Myocyte (in vitro differentiated cells): ENCODE measurements around the gene ST8SIA6. TPM values are rescaled to one million over a fixed set of nuclear protein-coding genes. Genes with fewer than 3 reads are reported as not detected.
"Not testable (repeated sequence)": the region's sequence is repeated elsewhere in the genome, so short reads cannot be mapped to it uniquely, and the experiment has no call there.

Experiments used
- DNase-seq: peaks from one replicate; pipeline ENCODE4 v3.0.0-alpha.2; 2012; ENCODE audit warnings: low read depth
- total RNA-seq: library from RNA; depleted of rRNA; stranded (reverse); fragments of >200 nt; gene quantifications from 2 replicates; pipeline ENCODE4 v1.2.3, GENCODE V29; 2014

Gene ST8SIA6
- total RNA-seq, 1 donor from 2014 or later: not detected

DNA sequence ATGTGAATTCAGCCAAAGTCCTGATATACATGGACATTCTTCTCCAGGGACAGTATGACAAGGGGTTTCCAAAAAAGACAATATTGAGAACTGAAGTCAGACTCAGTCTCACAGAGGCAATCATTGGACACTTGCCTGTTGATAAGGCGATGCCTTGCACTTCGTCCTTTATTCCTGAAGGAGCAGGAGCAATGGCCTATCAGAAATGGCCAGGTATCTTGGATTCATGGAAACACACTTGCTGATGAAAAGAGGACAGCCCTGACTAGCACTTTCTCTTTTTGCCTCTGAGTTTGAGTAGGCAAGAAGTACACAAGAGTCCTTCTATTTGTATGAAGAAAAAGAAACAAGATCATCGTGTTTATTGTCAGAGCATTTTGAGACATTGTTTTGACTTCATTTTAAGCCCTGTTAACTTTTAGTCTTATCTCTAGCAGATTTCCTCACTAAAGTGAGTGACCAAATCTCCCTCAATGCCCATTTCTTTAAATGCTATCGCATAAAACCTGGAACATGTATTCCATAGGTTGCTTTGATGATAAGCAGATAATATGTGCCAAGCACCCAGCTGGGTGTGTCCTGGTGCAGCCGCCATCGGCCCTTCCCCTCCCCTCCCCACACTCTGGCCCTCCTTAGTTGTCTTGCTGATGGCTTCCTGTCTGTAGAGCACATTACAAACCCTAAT, 26.6 kb downstream of the ST8SIA6 start:
- no peak for DNase-seq

GRCh38 chr10:17427201-17427600, 27.2 kb downstream of the ST8SIA6 start:
- DNase-seq: no peak

DNA sequence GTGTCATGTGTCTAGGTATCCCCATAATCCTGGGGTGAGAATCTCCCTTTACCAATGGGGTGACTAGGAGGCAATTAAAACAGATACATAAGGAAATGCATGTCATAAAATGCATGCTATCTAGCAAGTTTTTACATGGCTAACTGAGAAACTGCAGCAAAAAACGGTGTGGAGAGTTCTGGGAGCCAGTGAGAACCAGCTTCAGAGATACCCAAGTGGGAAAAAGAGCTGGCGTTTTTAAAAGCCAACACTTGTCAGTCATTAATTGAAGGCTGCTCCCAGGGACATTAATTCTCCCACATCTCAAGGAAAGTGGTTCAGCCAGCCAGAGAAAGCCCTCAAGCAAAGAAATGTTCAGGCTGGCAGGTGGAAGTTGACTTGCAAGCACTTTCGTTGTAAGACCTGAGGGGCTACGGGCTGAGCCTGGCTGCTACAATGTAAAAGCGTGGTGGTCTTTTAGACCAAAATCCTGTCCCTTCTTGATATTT, 28.1 kb downstream of the ST8SIA6 start:
- DNase-seq: no peak

DNA sequence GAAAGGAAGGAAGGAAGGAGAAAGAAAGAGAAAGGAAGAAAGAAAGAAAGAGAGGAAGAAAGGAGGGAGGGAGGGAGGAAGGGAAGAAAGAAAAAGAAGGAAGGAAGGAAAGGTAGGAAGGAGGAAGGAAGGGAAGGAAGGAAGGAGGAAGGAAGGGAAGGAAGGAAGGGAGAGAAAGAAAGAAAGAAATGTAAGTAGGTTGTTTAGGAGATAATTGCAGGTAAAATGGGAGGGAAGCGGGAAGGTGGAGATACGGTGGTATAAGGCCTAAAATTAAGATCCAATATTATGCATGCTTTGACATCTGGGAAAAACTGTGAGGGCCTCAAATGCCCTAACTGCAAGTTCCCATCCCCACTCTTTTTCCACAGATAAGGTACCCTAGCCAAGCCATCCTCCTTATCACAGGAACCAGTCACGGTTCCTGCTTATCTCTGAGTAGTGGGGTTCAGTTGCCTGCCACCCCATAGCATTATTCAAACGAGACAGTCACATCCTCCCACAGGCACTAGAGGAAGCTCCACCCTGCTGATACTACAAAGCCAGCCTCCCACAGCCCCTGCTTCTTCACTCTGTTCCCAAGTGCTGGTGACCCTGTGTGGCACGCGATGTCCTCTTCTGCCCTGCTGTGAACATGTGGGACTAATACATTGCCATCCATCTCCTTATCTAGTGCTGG, 28.7 kb downstream of the ST8SIA6 start:
- no peak for DNase-seq

GRCh38 chr10:17423632-17424186, 30.7 kb downstream of the ST8SIA6 start:
- no peak for DNase-seq

- DNase-seq: no peak
Measured at GRCh38 chr10:17422931-17423330, 31.5 kb downstream of the ST8SIA6 start.

- DNase-seq: no peak
Measured at GRCh38 chr10:17418249-17418648, 36.1 kb downstream of the ST8SIA6 start.

- DNase-seq: no peak
Measured at GRCh38 chr10:17416442-17417211, 37.8 kb downstream of the ST8SIA6 start.

DNA sequence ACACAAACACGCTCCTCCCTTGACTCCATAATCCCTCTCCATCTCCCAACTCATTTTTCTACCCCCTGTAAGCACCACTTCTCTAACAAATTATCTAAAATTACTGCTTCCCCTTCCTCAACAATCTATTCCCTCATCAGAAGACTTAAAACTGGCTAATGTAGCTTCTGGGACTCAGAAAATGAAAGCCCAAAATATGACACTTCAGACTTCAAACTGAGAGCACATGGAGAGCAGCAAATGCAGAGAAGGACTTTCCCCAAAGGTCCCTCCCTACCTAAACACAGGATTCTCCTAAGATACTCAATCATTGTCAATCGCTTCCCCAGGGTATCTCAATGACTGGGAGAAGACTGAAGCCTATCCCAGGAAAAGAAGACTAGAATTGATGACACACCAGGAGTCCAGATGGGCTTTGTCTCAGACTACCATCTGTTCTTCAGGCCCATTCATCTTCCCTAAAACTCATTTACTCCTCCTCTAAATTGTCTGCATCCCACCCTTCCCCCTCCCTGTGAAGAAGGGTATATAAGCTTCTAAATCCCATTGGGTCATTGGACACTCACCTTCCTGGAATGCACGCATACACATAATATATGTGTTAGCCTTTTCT, 39.2 kb downstream of the ST8SIA6 start:
- no peak for DNase-seq

DNA sequence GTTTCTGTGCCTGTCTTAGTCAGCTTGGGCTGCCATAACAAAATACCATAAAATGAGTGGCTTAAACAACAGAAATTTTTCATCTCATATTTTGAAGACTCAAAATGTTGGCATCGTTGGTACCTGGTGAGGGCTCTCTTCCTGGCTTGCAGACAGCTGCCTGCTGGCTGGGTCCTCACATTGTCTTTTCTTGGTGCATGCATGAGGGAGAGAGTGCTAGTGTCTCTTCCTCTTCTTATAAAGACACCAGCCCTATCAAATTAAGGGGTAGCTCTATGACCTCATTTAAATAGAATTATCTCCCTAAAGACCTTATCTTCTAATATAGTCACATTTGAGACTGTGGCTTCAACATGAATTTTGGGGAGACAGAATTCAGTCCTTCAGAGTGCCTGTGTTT, 39.9 kb downstream of the ST8SIA6 start:
- no peak for DNase-seq

GRCh38 chr10:17413876-17414275, 40.5 kb downstream of the ST8SIA6 start:
- DNase-seq: no peak

GRCh38 chr10:17412323-17412722, 42.1 kb downstream of the ST8SIA6 start:
- no peak for DNase-seq

DNA sequence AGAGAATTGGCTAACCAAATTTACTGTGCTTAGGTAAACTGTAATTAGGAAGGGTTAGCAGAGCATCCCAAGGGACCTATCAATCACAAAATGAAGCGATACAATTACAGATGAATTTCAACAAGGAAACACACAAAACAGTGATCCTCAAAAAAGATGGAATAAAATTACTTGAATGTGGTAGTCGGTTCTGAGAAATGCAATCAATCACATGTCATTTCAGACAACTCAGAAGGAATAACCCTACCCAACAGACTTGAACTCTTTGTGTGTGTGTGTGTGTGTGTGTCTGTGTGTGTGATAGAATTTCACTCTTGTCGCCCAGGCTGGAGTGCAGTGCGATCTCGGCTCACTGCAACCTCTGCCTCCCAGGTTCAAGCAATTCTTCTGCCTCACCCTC, 43.5 kb downstream of the ST8SIA6 start:
- no peak for DNase-seq

DNA sequence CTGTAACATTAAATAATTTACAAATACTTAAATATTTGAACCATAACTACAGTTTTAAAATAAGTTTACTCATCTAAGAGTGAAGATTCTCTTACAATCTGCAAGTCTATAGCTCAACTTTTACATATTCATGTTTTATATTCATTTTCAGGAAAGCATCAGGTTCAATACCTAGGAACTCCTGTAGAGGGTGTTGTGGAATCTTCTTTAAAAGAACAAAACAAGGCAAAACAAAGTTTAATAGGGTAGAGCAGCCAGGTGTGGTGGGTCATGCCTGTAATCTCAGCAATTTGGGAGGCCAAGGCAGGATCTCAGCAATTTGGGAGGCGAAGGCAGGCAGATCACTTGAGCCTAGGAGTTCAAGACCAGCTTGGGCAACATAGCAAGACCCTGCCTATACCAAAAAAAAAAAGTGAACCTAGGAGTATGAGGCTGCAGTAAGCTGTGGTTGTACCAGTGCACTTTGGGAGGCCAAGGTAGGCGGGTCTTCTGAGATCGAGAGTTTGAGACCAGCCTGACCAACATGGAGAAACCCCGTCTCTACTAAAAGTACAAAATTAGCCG, 45.1 kb downstream of the ST8SIA6 start:
- DNase-seq: no peak

- DNase-seq: no peak
Measured at GRCh38 chr10:17407047-17407446, 47.3 kb downstream of the ST8SIA6 start.

- no peak for DNase-seq
Measured at GRCh38 chr10:17406036-17406834, 48.2 kb downstream of the ST8SIA6 start.

DNA sequence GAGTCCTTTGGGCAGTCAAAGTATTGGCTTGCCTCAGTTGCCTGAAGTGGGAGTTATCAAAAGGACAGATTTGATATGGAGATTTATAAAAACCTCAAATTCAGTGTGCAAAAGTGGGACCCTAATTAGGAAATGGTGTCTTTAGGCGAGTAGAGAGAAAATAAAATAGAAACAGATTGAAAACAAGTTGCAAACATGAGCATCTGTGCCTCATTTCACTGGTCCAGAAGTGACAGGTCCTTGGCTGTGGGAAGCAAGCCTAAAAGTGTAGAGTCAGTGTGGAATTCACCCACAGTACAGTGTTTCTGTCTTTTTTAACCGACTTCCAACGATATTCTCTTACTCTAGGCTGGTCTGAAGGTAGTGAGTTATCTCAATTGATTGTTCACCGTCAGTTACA, 51.2 kb downstream of the ST8SIA6 start:
- no peak for DNase-seq

DNA sequence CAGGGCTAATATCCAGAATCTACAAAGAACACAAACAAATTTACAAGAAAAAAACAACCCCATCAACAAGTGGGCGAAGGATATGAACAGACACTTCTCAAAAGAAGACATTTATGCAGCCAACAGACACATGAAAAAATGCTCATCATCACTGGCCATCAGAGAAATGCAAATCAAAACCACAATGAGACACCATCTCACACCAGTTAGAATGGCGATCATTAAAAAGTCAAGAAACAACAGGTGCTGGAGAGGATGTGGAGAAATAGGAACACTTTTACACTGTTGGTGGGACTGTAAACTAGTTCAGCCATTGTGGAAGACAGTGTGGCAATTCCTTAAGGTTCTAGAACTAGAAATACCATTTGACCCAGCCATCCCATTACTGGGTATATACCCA, 52.4 kb downstream of the ST8SIA6 start:
- DNase-seq: not testable (repeated sequence)

- no peak for DNase-seq
Measured at GRCh38 chr10:17396004-17396403, 58.4 kb downstream of the ST8SIA6 start.

DNA sequence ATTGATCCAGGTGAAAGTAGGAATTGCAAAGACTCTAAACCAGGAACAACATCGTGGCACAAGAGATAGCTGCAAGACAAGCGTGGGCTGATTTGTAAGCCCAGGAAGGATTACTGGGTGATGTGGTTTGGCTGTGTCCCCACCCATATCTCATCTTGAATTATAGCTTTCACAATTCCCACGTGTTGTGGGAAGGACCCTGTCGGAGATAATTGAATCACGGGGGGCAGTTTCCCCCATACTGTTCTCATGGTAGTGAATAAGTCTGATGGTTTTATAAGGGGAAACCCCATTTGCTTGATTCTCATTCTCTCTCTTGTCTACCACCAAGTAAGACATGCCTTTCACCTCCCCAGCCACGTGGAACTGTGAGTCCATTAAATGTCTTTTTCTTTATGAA, 59.5 kb downstream of the ST8SIA6 start:
- no peak for DNase-seq
